Renal cortex interstitium (tissue), 11 donors: Measurements from ENCODE around the gene SYNDIG1. TPM values are rescaled to one million over a fixed set of nuclear protein-coding genes. Genes with fewer than 3 reads are reported as not detected.
A peak's percentile ranks its signal among the peaks of the same experiment; 100 is the strongest.
"Not testable (repeated sequence)": the region's sequence is repeated elsewhere in the genome, so short reads cannot be mapped to it uniquely, and the experiment has no call there.

Experiments
- DNase-seq, 11 donors: peaks; one replicate each; pipeline ENCODE4 v3.0.0-alpha.2; 2013; ENCODE audit warnings: low read depth in 9 of 11, low spot score in 4 of 11; ENCODE audit errors: extremely low read depth in 1 of 11
- polyA plus RNA-seq, 3 donors: library from polyadenylated mRNA; unstranded; fragments of 120-200 nt; gene quantifications; one replicate each; pipeline ENCODE4 v1.2.1, GENCODE V29; 2013; ENCODE audit not compliant: insufficient read length in 3 of 3

The SYNDIG1 gene
- polyA plus RNA-seq, 3 donors = 7.5 to 10.6 (median 8.2) TPM

DNA sequence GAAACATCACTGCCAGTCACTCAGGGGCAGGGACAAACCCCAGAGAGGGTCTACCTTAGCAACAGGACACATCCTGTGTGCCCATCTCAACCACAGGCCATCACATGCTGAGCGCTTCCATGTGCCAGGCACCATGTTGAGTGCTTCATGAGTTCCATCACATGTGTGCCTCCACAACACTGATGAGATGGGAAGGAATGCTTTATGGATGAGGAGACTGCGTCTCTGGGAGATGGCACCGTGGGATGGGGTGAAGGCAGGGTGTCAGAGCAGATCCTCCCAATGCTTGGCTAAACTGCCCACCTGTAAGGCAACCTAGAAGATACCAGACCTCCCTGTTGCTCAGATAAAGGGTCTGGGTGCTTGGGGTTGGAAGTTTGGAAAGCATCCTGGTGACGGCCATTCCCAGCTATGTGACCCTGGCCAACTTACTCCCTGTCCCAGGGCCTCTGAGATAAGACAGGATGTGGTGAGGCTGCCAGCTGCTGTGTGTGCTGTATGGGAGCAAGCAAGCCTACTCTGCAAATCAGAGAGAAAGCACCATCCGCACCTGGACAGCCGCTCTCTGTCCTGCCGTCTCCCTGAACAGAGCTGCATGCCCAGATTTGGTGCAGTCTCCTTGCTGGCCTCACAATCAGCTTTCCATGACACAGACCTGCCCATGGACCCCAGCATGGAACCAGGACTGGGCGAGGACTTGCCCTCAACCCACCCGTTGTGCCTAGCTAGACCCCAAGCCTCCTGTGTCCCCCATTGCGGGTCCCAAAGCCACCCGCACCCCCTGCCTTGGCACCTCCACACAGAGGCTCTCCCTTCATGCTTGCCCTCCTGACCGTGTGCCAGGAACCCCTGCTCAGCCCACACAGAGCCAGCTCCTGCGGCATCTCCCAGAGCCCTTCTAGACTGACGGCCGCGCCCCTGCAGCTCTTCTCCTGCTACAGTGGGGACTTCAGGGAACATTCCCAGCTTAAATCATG is 143.7 kb downstream of the SYNDIG1 start:
- DNase-seq = no peak

DNA sequence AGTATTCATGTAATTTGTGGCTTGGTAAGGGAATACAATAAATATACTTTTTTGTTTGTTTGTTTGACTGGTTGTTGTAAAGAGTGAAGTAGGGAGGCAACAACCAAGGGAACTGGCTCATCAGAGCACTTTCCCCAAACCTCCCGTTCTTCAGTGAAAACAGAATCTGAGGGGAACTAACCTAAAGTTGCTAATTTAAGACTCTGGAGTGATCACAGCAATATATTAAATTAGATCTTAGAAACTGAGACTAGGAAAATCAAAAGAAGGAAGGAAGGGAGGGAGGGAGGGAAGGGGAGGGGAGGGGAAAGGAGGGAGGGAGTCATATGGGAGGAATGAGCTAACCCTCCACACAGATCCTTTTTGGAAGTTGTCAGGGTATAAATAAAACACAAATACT is 144.9 kb downstream of the SYNDIG1 start:
- no peak for DNase-seq

DNA sequence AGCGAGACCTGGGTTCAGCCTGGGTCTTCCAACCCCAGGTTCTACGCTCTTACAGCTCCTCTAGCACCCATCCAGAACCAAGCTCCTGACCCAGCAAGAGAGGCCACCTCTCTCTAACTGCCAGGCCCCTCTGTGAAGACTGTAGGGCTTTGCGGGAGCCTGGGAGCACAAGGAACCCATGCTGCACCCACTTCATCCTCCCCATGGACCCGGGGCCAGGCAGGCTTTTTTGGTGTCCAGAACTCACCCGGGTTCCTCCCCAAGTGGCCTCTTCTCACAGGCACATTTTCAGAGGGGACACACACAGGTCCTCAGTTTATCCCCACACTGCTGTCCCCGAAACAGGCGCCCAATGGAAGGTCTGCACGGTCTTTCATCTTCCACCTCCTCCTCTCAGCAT is 145.9 kb downstream of the SYNDIG1 start:
- DNase-seq = no peak

DNA sequence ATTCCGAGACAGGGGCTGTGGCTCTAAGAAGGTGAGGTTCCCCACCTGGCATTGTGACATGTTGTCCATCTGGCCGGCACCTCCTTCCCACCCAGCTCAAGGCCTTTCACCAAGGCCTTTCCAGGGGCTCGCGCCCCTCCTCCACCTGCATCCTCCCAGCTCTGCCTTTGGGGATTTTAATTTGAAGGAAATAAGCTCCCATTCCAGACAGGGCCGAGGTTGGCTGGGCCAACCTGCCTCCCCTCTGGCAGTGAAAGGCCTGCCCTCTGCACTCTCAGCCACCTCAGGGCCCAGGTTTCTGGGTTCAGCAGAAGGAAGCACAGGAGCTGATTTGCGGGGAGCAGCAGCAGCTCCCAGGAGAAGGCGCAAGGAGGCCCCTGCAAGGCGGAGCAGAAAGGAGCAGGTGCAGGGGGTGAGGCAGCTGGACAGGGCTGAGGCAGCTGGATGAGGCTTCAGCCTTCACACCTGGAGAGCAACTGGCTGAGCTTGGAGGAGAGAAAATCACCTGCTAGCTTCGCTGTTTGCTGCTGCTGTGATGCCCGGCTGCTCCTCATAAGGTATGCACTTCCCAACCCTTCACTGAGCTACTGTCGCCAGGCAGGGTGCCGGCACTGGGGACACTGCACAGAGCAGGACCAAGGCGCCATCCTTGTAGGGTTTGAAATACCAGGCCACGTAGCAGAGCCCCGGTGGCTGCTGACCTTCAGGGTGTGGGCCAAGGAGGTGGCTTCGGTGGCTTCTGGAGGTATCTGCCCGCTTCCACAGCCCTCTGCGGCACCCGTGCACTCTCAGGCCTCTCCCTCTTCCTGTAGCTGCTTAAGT is 147.0 kb downstream of the SYNDIG1 start:
- DNase-seq = no peak

DNA sequence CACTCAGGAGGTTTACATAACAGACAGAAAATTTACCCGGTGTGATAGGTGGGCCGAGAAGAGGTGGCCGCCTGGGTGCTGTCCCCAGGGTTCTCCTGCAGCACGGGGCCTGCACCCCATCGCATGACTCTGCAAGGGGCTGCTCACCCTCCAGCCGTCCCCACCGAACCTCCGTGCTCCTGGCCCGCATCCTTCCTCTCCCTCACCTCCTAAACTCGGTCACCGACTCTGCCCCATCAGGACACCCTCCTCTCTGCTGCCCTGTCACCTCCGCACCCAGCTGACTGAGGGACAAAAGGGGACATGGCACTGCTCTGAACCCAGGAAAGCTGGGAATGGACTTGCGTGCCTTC is 147.6 kb downstream of the SYNDIG1 start:
- DNase-seq = no peak

DNA sequence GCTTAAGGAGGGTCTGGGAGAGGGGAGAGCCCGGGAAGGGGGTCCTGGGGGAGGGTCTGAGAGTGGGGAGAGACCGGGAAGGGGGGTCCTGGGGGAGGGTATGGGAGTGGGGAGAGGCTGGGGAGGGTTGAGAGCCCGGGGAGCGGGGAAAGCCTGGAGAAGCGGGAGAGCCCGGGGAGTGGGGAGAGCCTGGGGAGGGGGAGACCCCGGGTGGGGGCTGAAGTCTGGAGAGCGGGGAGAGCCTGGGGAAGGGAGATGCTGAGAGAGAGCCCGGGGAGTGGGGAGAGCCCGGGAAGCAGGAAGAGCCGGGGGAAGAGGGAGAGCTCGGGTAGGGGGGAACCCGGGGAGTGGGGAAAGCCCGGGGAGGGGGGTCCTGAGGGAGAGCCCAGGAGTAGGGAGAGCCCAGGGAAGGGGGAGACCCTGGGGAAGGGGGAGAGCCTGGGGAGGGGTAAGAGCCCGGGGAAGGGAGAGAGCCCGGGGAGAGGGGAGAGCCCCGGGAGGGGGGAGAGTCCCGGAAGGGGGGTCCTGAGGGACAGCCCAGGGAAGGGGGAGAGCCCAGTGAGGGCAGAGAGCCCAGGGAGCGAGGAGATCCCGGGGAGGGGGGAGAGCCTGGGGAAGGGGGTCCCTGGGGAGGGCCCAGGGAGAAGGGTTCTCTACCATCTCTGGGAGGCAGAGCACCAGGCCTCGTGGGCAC is 148.5 kb downstream of the SYNDIG1 start:
- DNase-seq = no peak

DNA sequence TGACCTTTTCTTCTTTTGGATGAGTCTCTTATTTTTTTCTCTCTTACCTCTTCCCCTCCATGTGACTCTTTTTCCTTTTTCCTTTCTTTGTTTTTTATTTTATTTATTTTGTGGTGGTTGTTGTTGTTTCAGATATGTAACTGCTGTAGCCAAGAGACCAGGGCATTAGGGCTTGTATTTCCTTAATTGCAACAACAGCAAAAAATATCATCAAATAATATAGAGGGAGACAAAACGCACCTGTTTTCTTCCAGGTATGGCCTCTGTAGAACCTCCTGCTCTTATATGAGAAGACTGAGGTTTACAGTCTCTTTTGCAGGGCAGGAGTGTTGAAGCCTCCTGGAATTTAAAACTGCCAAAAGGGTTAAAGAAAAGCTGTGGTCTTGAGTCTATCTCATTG is 149.3 kb downstream of the SYNDIG1 start:
- no peak for DNase-seq

DNA sequence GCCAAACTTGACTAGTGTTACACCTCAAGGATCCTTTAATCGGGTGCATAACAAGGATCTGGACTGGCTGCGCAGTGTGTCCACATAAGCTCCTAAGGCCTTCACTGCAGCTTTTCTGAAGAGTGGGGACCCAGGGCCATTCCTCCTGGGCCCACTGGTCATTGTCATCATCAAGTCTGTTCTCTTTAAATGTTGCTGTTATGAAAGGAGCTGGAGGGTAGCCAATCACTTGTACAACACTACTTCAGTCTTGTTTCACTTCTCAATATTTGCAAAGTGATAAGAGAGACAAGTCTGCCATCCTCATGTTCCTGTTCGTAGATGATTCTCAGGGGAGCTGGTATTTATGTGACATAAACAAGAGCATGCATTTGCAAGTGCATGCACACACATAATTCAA is 149.8 kb downstream of the SYNDIG1 start:
- no peak for DNase-seq

DNA sequence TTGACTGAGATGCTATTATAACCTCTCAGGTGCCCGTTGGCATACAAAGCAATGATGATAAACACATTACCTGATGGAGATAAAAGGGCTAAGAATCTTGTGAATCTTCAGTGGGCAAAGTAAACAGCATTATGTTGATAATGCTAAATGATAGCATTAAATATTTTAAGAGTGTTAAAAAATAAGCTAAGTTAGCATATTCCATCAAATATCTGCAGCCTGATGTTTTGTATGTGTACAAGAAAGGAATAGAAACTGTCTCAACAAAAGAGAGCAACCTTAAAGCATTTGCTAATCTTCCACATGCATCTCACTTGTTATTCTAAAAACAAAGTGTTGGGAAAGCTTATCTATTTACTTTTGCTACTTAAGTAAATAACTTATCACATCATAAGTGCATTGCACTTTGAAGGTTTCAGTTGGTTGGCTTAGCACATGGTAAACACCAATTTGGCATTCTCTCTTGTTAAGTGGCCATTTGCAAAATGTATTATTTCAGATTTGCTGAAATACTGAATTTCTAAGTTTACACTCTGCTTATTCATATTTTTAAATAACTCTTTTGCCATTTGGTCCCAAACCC is 151.6 kb downstream of the SYNDIG1 start:
- no peak for DNase-seq

DNA sequence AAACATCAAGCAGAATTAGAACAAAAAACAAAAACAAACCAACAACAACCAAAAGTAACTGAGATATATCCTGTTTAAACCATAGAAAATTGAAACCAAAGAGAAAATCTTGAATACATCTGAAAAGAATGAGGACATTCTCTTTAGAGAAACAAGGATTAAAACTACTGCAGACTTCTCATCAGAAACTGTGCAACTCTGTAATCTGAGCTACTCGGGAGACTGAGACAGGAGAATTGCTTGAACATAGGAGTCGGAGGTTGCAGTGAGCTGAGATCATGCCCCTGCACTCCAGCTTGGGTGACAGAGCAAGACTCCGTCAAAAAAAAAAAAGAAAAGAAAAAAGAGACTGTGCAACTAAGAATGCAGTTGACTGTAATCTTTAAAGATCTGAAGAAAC is 153.4 kb downstream of the SYNDIG1 start:
- DNase-seq = no peak

DNA sequence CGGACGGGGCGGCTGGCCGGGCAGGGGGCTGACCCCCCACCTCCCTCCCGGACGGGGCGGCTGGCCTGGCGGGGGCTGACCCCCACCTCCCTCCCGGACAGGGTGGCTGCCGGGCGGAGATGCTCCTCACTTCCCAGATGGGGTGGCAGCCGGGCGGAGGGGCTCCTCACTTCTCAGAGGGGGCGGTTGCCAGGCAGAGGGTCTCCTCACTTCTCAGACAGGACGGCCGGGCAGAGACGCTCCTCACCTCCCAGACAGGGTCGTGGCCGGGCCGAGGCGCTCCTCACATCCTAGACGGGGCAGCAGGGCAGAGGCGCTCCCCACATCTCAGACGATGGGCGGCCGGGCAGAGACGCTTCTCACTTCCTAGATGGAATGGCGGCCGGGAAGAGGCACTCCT is 156.7 kb downstream of the SYNDIG1 start:
- DNase-seq = not testable (repeated sequence)

DNA sequence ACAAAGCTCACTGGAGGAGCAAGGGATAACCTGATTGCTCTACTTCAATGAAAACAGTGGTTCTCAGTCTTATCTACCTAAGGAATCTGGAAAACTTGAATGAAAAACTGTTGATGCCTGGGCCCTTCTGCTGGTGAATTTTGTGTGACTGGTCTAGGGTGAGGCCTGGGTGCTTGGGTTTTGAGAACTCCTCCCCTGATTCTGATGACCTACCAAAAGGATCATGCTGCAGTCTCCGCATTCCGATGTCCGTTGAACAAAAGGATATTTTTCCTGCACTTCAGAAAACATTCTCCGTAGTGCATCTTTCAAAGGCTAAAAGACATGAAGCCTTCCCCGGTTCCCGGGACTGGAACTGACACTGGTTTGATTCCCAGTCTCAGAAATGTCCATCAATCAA is 157.9 kb downstream of the SYNDIG1 start:
- DNase-seq = no peak

DNA sequence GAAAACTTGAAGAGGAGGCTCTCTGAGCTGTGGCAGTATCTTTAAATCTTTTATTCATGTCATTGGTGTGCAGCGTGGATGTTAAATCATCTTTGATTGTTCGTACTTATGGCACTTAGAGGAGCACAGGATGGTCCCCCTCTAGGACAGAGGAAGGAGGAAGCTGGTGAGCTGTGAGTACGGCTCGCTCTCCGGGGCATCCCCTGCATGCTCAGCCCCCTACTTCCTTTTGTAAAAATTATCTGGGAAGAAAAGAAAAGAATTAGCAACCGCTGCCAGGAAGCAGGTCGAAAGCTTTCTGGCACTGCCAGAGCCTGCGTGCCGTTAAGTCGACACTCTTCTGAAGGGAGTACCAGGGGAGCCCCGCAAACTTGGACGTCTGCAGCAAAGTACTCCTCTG is 158.5 kb downstream of the SYNDIG1 start:
- no peak for DNase-seq

DNA sequence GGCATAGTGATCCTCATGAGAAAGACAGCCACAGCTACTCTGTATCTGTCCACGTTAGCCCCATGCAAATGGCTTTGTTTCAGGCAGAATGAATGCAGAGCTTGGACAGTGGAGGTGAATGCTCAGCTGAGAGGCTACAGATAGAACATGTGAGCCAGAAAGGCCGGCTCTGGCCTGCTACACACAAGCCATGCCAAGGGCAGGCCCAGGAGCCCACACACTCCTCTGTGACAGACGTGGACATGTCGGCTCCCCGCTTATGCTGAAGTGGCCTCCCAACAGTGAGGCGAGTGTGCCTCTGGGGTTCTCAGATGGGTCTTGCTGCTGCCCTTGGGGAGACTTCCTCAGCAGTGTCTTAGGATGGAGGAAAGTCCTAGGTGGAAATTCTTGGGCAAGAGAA is 159.6 kb downstream of the SYNDIG1 start:
- DNase-seq = no peak

DNA sequence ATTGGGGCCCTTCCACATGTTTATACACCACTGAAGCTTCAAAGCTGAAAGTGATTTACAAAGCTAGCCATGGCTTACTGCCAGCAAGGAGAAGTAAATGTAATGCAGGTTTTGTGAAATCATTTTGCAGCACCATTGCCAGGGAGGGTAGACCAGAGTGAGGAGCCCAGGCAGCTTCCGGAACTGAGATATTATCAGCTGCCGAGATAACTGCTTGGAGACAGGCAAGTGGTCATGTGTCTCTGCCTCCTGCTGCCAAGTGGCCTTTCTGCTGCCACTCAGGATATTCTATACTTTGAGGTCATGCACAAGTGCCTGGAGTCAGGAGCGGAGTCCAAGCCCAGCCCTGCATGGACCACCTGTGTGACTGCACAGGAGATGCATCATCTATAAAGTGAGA is 160.2 kb downstream of the SYNDIG1 start:
- DNase-seq = peak in 4 of 11 donors; percentile 6 to 20 (median 14)

DNA sequence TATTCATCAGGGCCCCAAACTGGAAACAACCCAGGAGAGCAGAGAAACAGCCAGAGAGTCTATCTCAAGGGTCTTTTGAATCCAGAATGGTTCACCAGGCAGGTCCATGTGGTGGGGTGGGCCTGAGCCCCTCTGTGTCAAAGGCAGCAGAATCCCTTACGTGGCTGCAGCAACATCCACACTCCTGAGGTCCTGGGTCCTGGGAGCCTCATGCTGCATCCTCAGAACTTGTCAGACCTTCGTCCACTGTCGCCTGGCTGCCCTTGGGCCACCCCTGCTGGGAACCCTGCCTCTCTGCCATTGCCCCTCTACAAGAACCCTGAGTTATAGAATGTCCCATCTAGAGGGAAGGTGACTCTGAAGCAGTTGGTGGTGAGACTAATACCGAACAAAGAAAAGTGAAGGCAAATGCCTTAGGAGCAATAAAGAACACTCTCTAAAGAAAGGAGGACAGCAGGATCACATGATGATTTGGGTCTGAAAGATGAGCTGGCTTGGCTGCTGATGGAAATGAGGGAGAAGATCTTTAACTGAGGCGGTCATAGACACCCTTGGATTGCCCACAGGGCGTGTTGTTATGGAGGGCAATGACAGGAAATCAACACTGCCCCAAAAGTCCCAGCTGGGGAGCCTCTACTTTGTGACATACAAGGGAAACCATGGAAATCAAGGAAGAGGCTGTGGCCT is 161.2 kb downstream of the SYNDIG1 start:
- DNase-seq = no peak

DNA sequence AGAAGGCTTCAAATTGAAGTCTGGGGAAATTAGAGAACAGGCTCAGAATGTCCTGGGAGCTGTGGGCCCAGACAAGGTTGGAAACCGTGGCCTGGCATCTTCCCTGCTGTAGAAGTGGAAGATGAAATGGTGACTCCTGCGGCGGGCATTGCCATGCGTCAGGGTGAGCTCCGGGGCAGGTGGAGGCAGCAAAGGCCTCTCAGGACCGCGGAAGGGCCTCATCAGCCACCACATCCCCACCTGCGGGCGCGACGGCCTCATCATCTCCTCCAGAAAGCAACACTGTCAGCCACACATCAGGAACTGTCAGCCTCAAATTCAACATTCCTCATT is 161.7 kb downstream of the SYNDIG1 start:
- no peak for DNase-seq

DNA sequence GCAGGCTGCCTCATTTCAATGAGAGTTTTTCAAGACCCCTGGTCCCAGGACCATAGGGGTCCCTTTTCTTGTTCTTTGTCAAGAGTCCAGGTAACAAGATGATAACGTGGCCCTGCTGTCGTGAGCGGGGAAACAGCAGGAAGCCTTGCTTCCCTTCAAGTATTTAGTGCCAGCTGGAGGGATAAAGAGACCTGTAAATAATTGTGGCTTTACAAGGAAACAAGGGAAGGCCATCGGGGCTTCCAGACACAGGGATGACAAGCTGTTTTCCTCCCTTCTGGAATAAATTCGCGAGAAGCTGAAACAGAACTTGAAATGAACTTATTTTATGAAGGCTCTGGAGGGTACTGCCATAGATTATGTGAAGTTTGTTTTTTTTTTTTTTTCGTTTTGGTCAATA is 163.2 kb downstream of the SYNDIG1 start:
- DNase-seq = no peak

DNA sequence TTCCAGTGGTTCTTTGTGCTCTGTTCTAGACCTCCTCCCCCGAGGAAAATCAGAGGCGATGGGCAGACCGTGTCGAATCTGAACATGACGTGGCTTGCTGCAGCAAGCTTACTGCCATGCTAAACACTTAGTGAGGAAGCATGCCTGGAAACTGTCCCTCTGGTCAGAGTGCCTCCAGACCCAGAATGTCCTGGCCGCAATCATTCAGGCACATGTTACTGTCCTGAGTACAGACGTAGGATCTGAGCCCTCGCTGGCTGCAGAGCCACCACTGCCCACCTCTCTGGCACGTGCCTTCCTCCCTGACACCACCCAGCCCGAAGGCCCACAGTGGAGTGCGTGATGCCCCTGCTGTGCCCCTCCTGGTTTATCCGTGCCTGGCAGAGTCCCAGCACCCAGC is 163.6 kb downstream of the SYNDIG1 start:
- no peak for DNase-seq
